ENCODE measurements around the gene ATG3.
"Not testable (repeated sequence)": the region's sequence is repeated elsewhere in the genome, so short reads cannot be mapped to it uniquely, and the experiment has no call there.

The ATG3 gene

GRCh38 chr3:112496366-112497067 is 65.2 kb downstream of the ATG3 start:
- Histone ChIP-seq H3K4me2 (ENCODE audit: low read depth, low read length, poor library complexity, severe bottlenecking) (peak overlapping the region; percentile 0), H3K4me1 (ENCODE audit: insufficient read depth, low read length, poor library complexity, severe bottlenecking) (peaks cover 12% of the 10 kb centered on the region), H3F3A (ENCODE audit: low read depth) (no peaks in the 10 kb centered on the region), H3K79me2 (ENCODE audit: insufficient read depth, low read length) (no peaks in the 10 kb centered on the region), H3K9me2 (replicated peaks; ENCODE audit: low read depth, low read length) (no peaks in the 10 kb centered on the region), H2AFZ (ENCODE audit: low read length) (no peak overlapping the region), H3K27me3 (ENCODE audit: insufficient read depth, low read length, poor library complexity, severe bottlenecking) (no peaks in the 10 kb centered on the region), H3K9me3 (ENCODE audit: insufficient read depth, low read depth, low read length) (no peaks in the 10 kb centered on the region), H3K9ac (ENCODE audit: low read depth, low read length, poor library complexity, severe bottlenecking) (no peak overlapping the region), H3K36me3 (ENCODE audit: insufficient read depth, low read length) (no peaks in the 10 kb centered on the region), H4K20me1 (ENCODE audit: insufficient read depth, low read length, poor library complexity, severe bottlenecking) (no peaks in the 10 kb centered on the region), H3K4me3 (ENCODE audit: low read length, poor library complexity, severe bottlenecking) (no peak overlapping the region)
- no peak for TF ChIP-seq EZH2phosphoT487 (IDR thresholded peaks at IDR 0.05; ENCODE audit: borderline replicate concordance)
- TF ChIP-seq CTCF (conservative IDR thresholded peaks at IDR 0.05; ENCODE audit: low read length) = no peak

GRCh38 chr3:112494448-112494767 is 67.4 kb downstream of the ATG3 start:
- not testable (repeated sequence) for H3K27me3 ChIP-seq (ENCODE audit: insufficient read depth, low read length, poor library complexity, severe bottlenecking); H3K4me3 ChIP-seq (ENCODE audit: low read length, poor library complexity, severe bottlenecking); H2AFZ ChIP-seq (ENCODE audit: low read length)

GRCh38 chr3:112492124-112492523 is 69.6 kb downstream of the ATG3 start:
- TF ChIP-seq EZH2phosphoT487 (IDR thresholded peaks at IDR 0.05; ENCODE audit: borderline replicate concordance) (no peak), CTCF (conservative IDR thresholded peaks at IDR 0.05; ENCODE audit: low read length) (no peak)
- no peak overlapping the region for H3K4me2 ChIP-seq (ENCODE audit: low read depth, low read length, poor library complexity, severe bottlenecking)
- peaks cover 10% of the 10 kb centered on the region for H3K4me1 ChIP-seq (ENCODE audit: insufficient read depth, low read length, poor library complexity, severe bottlenecking)

More at GRCh38 chr3:112494448-112494767, 67.4 kb downstream of the ATG3 start:
- not testable (repeated sequence) for H3K9me3 ChIP-seq (ENCODE audit: insufficient read depth, low read depth, low read length); H3K4me2 ChIP-seq (ENCODE audit: low read depth, low read length, poor library complexity, severe bottlenecking); H3F3A ChIP-seq (ENCODE audit: low read depth); H3K79me2 ChIP-seq (ENCODE audit: insufficient read depth, low read length); H3K9me2 ChIP-seq (replicated peaks; ENCODE audit: low read depth, low read length); H4K20me1 ChIP-seq (ENCODE audit: insufficient read depth, low read length, poor library complexity, severe bottlenecking); H3K4me1 ChIP-seq (ENCODE audit: insufficient read depth, low read length, poor library complexity, severe bottlenecking); H3K9ac ChIP-seq (ENCODE audit: low read depth, low read length, poor library complexity, severe bottlenecking); H3K36me3 ChIP-seq (ENCODE audit: insufficient read depth, low read length)

GRCh38 chr3:112491373-112491772 is 70.4 kb downstream of the ATG3 start:
- Histone ChIP-seq H3K79me2 (ENCODE audit: insufficient read depth, low read length) (no peaks in the 10 kb centered on the region), H3K4me2 (ENCODE audit: low read depth, low read length, poor library complexity, severe bottlenecking) (no peak overlapping the region), H4K20me1 (ENCODE audit: insufficient read depth, low read length, poor library complexity, severe bottlenecking) (no peaks in the 10 kb centered on the region), H3F3A (ENCODE audit: low read depth) (no peaks in the 10 kb centered on the region), H3K27me3 (ENCODE audit: insufficient read depth, low read length, poor library complexity, severe bottlenecking) (no peaks in the 10 kb centered on the region), H3K9me3 (ENCODE audit: insufficient read depth, low read depth, low read length) (no peaks in the 10 kb centered on the region), H2AFZ (ENCODE audit: low read length) (no peak overlapping the region), H3K4me3 (ENCODE audit: low read length, poor library complexity, severe bottlenecking) (no peak overlapping the region), H3K4me1 (ENCODE audit: insufficient read depth, low read length, poor library complexity, severe bottlenecking) (peaks cover 8% of the 10 kb centered on the region), H3K9me2 (replicated peaks; ENCODE audit: low read depth, low read length) (no peaks in the 10 kb centered on the region), H3K9ac (ENCODE audit: low read depth, low read length, poor library complexity, severe bottlenecking) (no peak overlapping the region), H3K36me3 (ENCODE audit: insufficient read depth, low read length) (no peaks in the 10 kb centered on the region)
- TF ChIP-seq CTCF (conservative IDR thresholded peaks at IDR 0.05; ENCODE audit: low read length) (no peak), EZH2phosphoT487 (IDR thresholded peaks at IDR 0.05; ENCODE audit: borderline replicate concordance) (no peak)

More at GRCh38 chr3:112492124-112492523, 69.6 kb downstream of the ATG3 start:
- no peaks in the 10 kb centered on the region for H3K9me3 ChIP-seq (ENCODE audit: insufficient read depth, low read depth, low read length)
- no peaks in the 10 kb centered on the region for H3K36me3 ChIP-seq (ENCODE audit: insufficient read depth, low read length)
- no peaks in the 10 kb centered on the region for H3F3A ChIP-seq (ENCODE audit: low read depth)
- no peaks in the 10 kb centered on the region for H3K79me2 ChIP-seq (ENCODE audit: insufficient read depth, low read length)
- H4K20me1 ChIP-seq (ENCODE audit: insufficient read depth, low read length, poor library complexity, severe bottlenecking) = no peaks in the 10 kb centered on the region
- no peak overlapping the region for H3K4me3 ChIP-seq (ENCODE audit: low read length, poor library complexity, severe bottlenecking)
- no peaks in the 10 kb centered on the region for H3K9me2 ChIP-seq (replicated peaks; ENCODE audit: low read depth, low read length)
- H2AFZ ChIP-seq (ENCODE audit: low read length) = no peak overlapping the region
- no peak overlapping the region for H3K9ac ChIP-seq (ENCODE audit: low read depth, low read length, poor library complexity, severe bottlenecking)
- H3K27me3 ChIP-seq (ENCODE audit: insufficient read depth, low read length, poor library complexity, severe bottlenecking) = no peaks in the 10 kb centered on the region

Measured in Loucy (cell line).